ENCODE results near the gene NYAP1.
"Not testable (repeated sequence)": the region's sequence is repeated elsewhere in the genome, so short reads cannot be mapped to it uniquely, and the experiment has no call there.

NYAP1 gene

GRCh38 chr7:100513212-100513810 lies 29.6 kb downstream of the NYAP1 start:
- Histone ChIP-seq H3K36me3 (ENCODE audit: control insufficient read depth, insufficient read depth, low read length) (no peaks in the 10 kb centered on the region), H3K27ac (ENCODE audit: low read length) (no peak overlapping the region), H3K4me3 (ENCODE audit: low read length) (no peak overlapping the region), H3K27me3 (ENCODE audit: control insufficient read depth, insufficient read depth, low read length) (no peaks in the 10 kb centered on the region), H3K9me3 (ENCODE audit: control insufficient read depth, insufficient read depth, low read length) (no peaks in the 10 kb centered on the region), H3K4me1 (ENCODE audit: control insufficient read depth, insufficient read depth, low read length) (no peaks in the 10 kb centered on the region)
- WGBS (ENCODE audit: insufficient coverage, insufficient read length): 100% methylated on average over 1 of the region's 9 CpGs
- no peak for DNase-seq (ENCODE audit: low read depth, low spot score)

- H3K9me3 ChIP-seq (ENCODE audit: control insufficient read depth, insufficient read depth, low read length): no peaks in the 10 kb centered on the region
- no CpG with 5 or more reads among the region's 2 CpGs for WGBS (ENCODE audit: insufficient coverage, insufficient read length)
- H3K27ac ChIP-seq (ENCODE audit: low read length): no peak overlapping the region
- H3K4me1 ChIP-seq (ENCODE audit: control insufficient read depth, insufficient read depth, low read length): no peaks in the 10 kb centered on the region
- H3K4me3 ChIP-seq (ENCODE audit: low read length): no peak overlapping the region
- DNase-seq (ENCODE audit: low read depth, low spot score): no peak
- H3K36me3 ChIP-seq (ENCODE audit: control insufficient read depth, insufficient read depth, low read length): no peaks in the 10 kb centered on the region
- H3K27me3 ChIP-seq (ENCODE audit: control insufficient read depth, insufficient read depth, low read length): no peaks in the 10 kb centered on the region
These were observed 31.4 kb downstream of the NYAP1 start for GRCh38 chr7:100515072-100515532.

GRCh38 chr7:100516135-100516812 lies 32.5 kb downstream of the NYAP1 start:
- no peak overlapping the region for H3K27ac ChIP-seq (ENCODE audit: low read length)
- H3K9me3 ChIP-seq (ENCODE audit: control insufficient read depth, insufficient read depth, low read length): no peaks in the 10 kb centered on the region
- DNase-seq (ENCODE audit: low read depth, low spot score): no peak
- no peak overlapping the region for H3K4me3 ChIP-seq (ENCODE audit: low read length)
- H3K27me3 ChIP-seq (ENCODE audit: control insufficient read depth, insufficient read depth, low read length): no peaks in the 10 kb centered on the region
- no CpG with 5 or more reads among the region's 4 CpGs for WGBS (ENCODE audit: insufficient coverage, insufficient read length)
- H3K4me1 ChIP-seq (ENCODE audit: control insufficient read depth, insufficient read depth, low read length): no peaks in the 10 kb centered on the region
- no peaks in the 10 kb centered on the region for H3K36me3 ChIP-seq (ENCODE audit: control insufficient read depth, insufficient read depth, low read length)

GRCh38 chr7:100517305-100517704 lies 33.6 kb downstream of the NYAP1 start:
- no peak for DNase-seq (ENCODE audit: low read depth, low spot score)
- Histone ChIP-seq H3K27ac (ENCODE audit: low read length) (no peak overlapping the region), H3K4me1 (ENCODE audit: control insufficient read depth, insufficient read depth, low read length) (no peaks in the 10 kb centered on the region), H3K9me3 (ENCODE audit: control insufficient read depth, insufficient read depth, low read length) (no peaks in the 10 kb centered on the region; the same call in 1 of the 2 replicates), H3K4me3 (ENCODE audit: low read length) (no peak overlapping the region), H3K27me3 (ENCODE audit: control insufficient read depth, insufficient read depth, low read length) (no peaks in the 10 kb centered on the region), H3K36me3 (ENCODE audit: control insufficient read depth, insufficient read depth, low read length) (no peaks in the 10 kb centered on the region)
- no CpG with 5 or more reads among the region's 2 CpGs for WGBS (ENCODE audit: insufficient coverage, insufficient read length)

GRCh38 chr7:100519580-100519979 lies 35.9 kb downstream of the NYAP1 start:
- no peaks in the 10 kb centered on the region for H3K4me1 ChIP-seq (ENCODE audit: control insufficient read depth, insufficient read depth, low read length)
- H3K4me3 ChIP-seq (ENCODE audit: low read length): no peak overlapping the region
- no peak for DNase-seq (ENCODE audit: low read depth, low spot score)
- no peak overlapping the region for H3K27ac ChIP-seq (ENCODE audit: low read length)
- H3K27me3 ChIP-seq (ENCODE audit: control insufficient read depth, insufficient read depth, low read length): no peaks in the 10 kb centered on the region
- WGBS (ENCODE audit: insufficient coverage, insufficient read length): no CpG with 5 or more reads among the region's 6 CpGs
- H3K9me3 ChIP-seq (ENCODE audit: control insufficient read depth, insufficient read depth, low read length): no peaks in the 10 kb centered on the region; the same call in 1 of the 2 replicates
- no peaks in the 10 kb centered on the region for H3K36me3 ChIP-seq (ENCODE audit: control insufficient read depth, insufficient read depth, low read length)

GRCh38 chr7:100520138-100520537 lies 36.4 kb downstream of the NYAP1 start:
- Histone ChIP-seq H3K36me3 (ENCODE audit: control insufficient read depth, insufficient read depth, low read length) (no peaks in the 10 kb centered on the region), H3K4me3 (ENCODE audit: low read length) (no peak overlapping the region), H3K27me3 (ENCODE audit: control insufficient read depth, insufficient read depth, low read length) (no peaks in the 10 kb centered on the region), H3K27ac (ENCODE audit: low read length) (no peak overlapping the region), H3K4me1 (ENCODE audit: control insufficient read depth, insufficient read depth, low read length) (no peaks in the 10 kb centered on the region), H3K9me3 (ENCODE audit: control insufficient read depth, insufficient read depth, low read length) (no peaks in the 10 kb centered on the region; the same call in 1 of the 2 replicates)
- no CpG with 5 or more reads among the region's 1 CpG for WGBS (ENCODE audit: insufficient coverage, insufficient read length)
- no peak for DNase-seq (ENCODE audit: low read depth, low spot score)

- no peaks in the 10 kb centered on the region for H3K27me3 ChIP-seq (ENCODE audit: control insufficient read depth, insufficient read depth, low read length)
- H3K9me3 ChIP-seq (ENCODE audit: control insufficient read depth, insufficient read depth, low read length): no peaks in the 10 kb centered on the region; the same call in 1 of the 2 replicates
- H3K27ac ChIP-seq (ENCODE audit: low read length): no peak overlapping the region
- no peak for DNase-seq (ENCODE audit: low read depth, low spot score)
- no peak overlapping the region for H3K4me3 ChIP-seq (ENCODE audit: low read length)
- H3K36me3 ChIP-seq (ENCODE audit: control insufficient read depth, insufficient read depth, low read length): no peaks in the 10 kb centered on the region
- no peaks in the 10 kb centered on the region for H3K4me1 ChIP-seq (ENCODE audit: control insufficient read depth, insufficient read depth, low read length)
- no CpG with 5 or more reads among the region's 2 CpGs for WGBS (ENCODE audit: insufficient coverage, insufficient read length)
These were observed 37.3 kb downstream of the NYAP1 start for GRCh38 chr7:100521076-100521475.

- H3K27me3 ChIP-seq (ENCODE audit: control insufficient read depth, insufficient read depth, low read length); H3K4me1 ChIP-seq (ENCODE audit: control insufficient read depth, insufficient read depth, low read length); H3K9me3 ChIP-seq (ENCODE audit: control insufficient read depth, insufficient read depth, low read length); H3K27ac ChIP-seq (ENCODE audit: low read length); H3K4me3 ChIP-seq (ENCODE audit: low read length); H3K36me3 ChIP-seq (ENCODE audit: control insufficient read depth, insufficient read depth, low read length); DNase-seq (ENCODE audit: low read depth, low spot score): not testable (repeated sequence)
- WGBS (ENCODE audit: insufficient coverage, insufficient read length): no CpG with 5 or more reads among the region's 3 CpGs
These were observed 38.3 kb downstream of the NYAP1 start for GRCh38 chr7:100521909-100522593.

- not testable (repeated sequence) for H3K36me3 ChIP-seq (ENCODE audit: control insufficient read depth, insufficient read depth, low read length); H3K4me3 ChIP-seq (ENCODE audit: low read length); H3K27me3 ChIP-seq (ENCODE audit: control insufficient read depth, insufficient read depth, low read length); H3K4me1 ChIP-seq (ENCODE audit: control insufficient read depth, insufficient read depth, low read length); DNase-seq (ENCODE audit: low read depth, low spot score); H3K9me3 ChIP-seq (ENCODE audit: control insufficient read depth, insufficient read depth, low read length); H3K27ac ChIP-seq (ENCODE audit: low read length)
- no CpG with 5 or more reads among the region's 34 CpGs for WGBS (ENCODE audit: insufficient coverage, insufficient read length)
These were observed 39.5 kb downstream of the NYAP1 start for GRCh38 chr7:100523192-100523591.

- not testable (repeated sequence) for H3K9me3 ChIP-seq (ENCODE audit: control insufficient read depth, insufficient read depth, low read length); H3K27me3 ChIP-seq (ENCODE audit: control insufficient read depth, insufficient read depth, low read length); H3K36me3 ChIP-seq (ENCODE audit: control insufficient read depth, insufficient read depth, low read length); H3K4me1 ChIP-seq (ENCODE audit: control insufficient read depth, insufficient read depth, low read length); DNase-seq (ENCODE audit: low read depth, low spot score); H3K4me3 ChIP-seq (ENCODE audit: low read length); H3K27ac ChIP-seq (ENCODE audit: low read length)
- WGBS (ENCODE audit: insufficient coverage, insufficient read length): no CpG with 5 or more reads among the region's 12 CpGs
These were observed 44.6 kb downstream of the NYAP1 start for GRCh38 chr7:100528108-100528866.

All from iPS DF 6.9 (cell line).